B cell (primary cell): ENCODE measurements around the gene TAF11. TPM values are rescaled to one million over a fixed set of nuclear protein-coding genes. Genes with fewer than 3 reads are reported as not detected.

Experiments used
- ATAC-seq: fragments of 200-7000 bp; cut with Tn5 transposase; one replicate; pipeline ENCODE4 v1.10.0; 2021; ENCODE audit warnings: low read depth, mild to moderate bottlenecking, moderate number of reproducible peaks, moderate library complexity
- CTCF ChIA-PET: fragments of 350-600 bp; sonication (Branson Sonifier 250); formaldehyde crosslinking; loops from one replicate; lab custom pipeline; 2021; ENCODE audit warnings: antibody characterized with exemption, inconsistent platforms; lab: Charles Lee
- POLR2A ChIA-PET: fragments of 350-600 bp; sonication (Branson Sonifier 250); formaldehyde crosslinking; loops from one replicate; lab custom pipeline; 2021; ENCODE audit warnings: antibody characterized with exemption; lab: Charles Lee
- DNase-seq: peaks from one replicate; pipeline ENCODE4 v3.0.0; 2013
- H2AFZ ChIP-seq: 2 replicates; pipeline ENCODE4 v1.6.1; 2012; ENCODE audit warnings: mild to moderate bottlenecking, low read depth, low read length; ENCODE audit not compliant: insufficient read depth, poor library complexity, severe bottlenecking
- H3K27ac ChIP-seq, 2 donors: 1 replicate in 1 of 2; 2 replicates in 1 of 2; pipeline ENCODE4 v1.5.1; 2012 to 2013; ENCODE audit warnings: low read length in 2 of 2, mild to moderate bottlenecking in 2 of 2, moderate library complexity in 1 of 2
- H3K27me3 ChIP-seq, 4 experiments: fragments of 200-600 bp in 1 of 4; sonication (generic) in 1 of 4; replicated peaks in 1 of 4; 1 replicate in 2 of 4; 2 replicates in 2 of 4; pipeline versions ENCODE4 v1.6.1 to v1.7.0; 2013 to 2016; ENCODE audit warnings: low read length in 3 of 4, mild to moderate bottlenecking in 2 of 4, mixed read lengths in 1 of 4, moderate library complexity in 1 of 4; ENCODE audit not compliant: insufficient read depth in 4 of 4, control insufficient read depth in 3 of 4; ENCODE audit errors: control extremely low read depth in 1 of 4
- H3K36me3 ChIP-seq, 2 experiments: replicated peaks in 1 of 2; 1 replicate in 1 of 2; 2 replicates in 1 of 2; pipeline versions ENCODE4 v1.6.1 to v1.7.1; 2013; ENCODE audit warnings: low read length in 1 of 2; ENCODE audit not compliant: insufficient read depth in 2 of 2, control insufficient read depth in 1 of 2; ENCODE audit errors: control extremely low read depth in 1 of 2, extremely low read depth in 1 of 2
- H3K4me1 ChIP-seq, 2 donors: fragments of 200-600 bp in 1 of 2; sonication (generic) in 1 of 2; 1 replicate in 1 of 2; 2 replicates in 1 of 2; pipeline versions ENCODE4 v1.5.1 to v1.6.1; 2013 to 2017; ENCODE audit warnings: low read length in 2 of 2; ENCODE audit not compliant: control insufficient read depth in 2 of 2, insufficient read depth in 2 of 2
- H3K4me2 ChIP-seq: replicated peaks from 2 replicates; pipeline ENCODE3; 2012; ENCODE audit warnings: mild to moderate bottlenecking, low read depth, low read length; ENCODE audit not compliant: poor library complexity, severe bottlenecking
- H3K4me3 ChIP-seq, 5 experiments: fragments of 200-600 bp in 1 of 5; sonication (generic) in 1 of 5; 1 replicate in 3 of 5; 2 replicates in 2 of 5; pipeline versions ENCODE4 v1.5.1 to v1.7.0; 2011 to 2016; ENCODE audit warnings: low read length in 4 of 5, mild to moderate bottlenecking in 4 of 5, low read depth in 2 of 5, control low read depth in 1 of 5, moderate library complexity in 1 of 5; ENCODE audit not compliant: insufficient read depth in 1 of 5; ENCODE audit errors: control extremely low read depth in 1 of 5, extremely low read depth in 1 of 5
- H3K79me2 ChIP-seq: fragments of 200-600 bp; sonication (generic); one replicate; pipeline ENCODE4 v1.6.0; 2016; ENCODE audit warnings: low read length; ENCODE audit not compliant: control insufficient read depth, insufficient read depth
- H3K9ac ChIP-seq: fragments of 200-600 bp; sonication (generic); 2 replicates; pipeline ENCODE4 v1.6.1; 2017; ENCODE audit warnings: mild to moderate bottlenecking, low read length, moderate library complexity
- H3K9me3 ChIP-seq, 3 donors: one replicate each; pipeline versions ENCODE4 v1.6.1 to v1.7.1; 2013; ENCODE audit warnings: low read length in 2 of 3; ENCODE audit not compliant: control insufficient read depth in 2 of 3, insufficient read depth in 1 of 3; ENCODE audit errors: control extremely low read depth in 1 of 3
- H4K20me1 ChIP-seq: 2 replicates; pipeline ENCODE4 v1.6.0; 2012; ENCODE audit warnings: mild to moderate bottlenecking, low read length; ENCODE audit not compliant: insufficient read depth, control insufficient read depth, poor library complexity, severe bottlenecking
- H3K27ac Mint-ChIP-seq: one replicate; pipeline ENCODE4 v1.8.0; 2021; ENCODE audit warnings: mixed read lengths
- H3K27me3 Mint-ChIP-seq: one replicate; pipeline ENCODE4 v1.8.0; 2021; ENCODE audit warnings: mixed read lengths
- H3K4me1 Mint-ChIP-seq: one replicate; pipeline ENCODE4 v1.8.0; 2021; ENCODE audit warnings: mixed read lengths
- H3K4me3 Mint-ChIP-seq: one replicate; pipeline ENCODE4 v1.8.0; 2021; ENCODE audit warnings: mixed read lengths
- H3K9me3 Mint-ChIP-seq: one replicate; pipeline ENCODE4 v1.8.0; 2022; ENCODE audit warnings: mixed read lengths; ENCODE audit not compliant: insufficient read depth
- CTCF ChIP-seq: fragments of 200-600 bp; IDR thresholded peaks from one replicate; pipeline ENCODE4 v1.8.0; 2022; ENCODE audit warnings: antibody characterized with exemption, mild to moderate bottlenecking
- EZH2 ChIP-seq: IDR thresholded peaks from 2 replicates; pipeline ENCODE4 v1.6.1; 2012; ENCODE audit warnings: borderline replicate concordance, low read depth, mild to moderate bottlenecking, moderate library complexity, low read length; ENCODE audit not compliant: insufficient read depth, poor library complexity, severe bottlenecking
- WGBS: methylation state at CpG from one replicate; pipeline ENCODE4 v1.1.5; 2013; ENCODE audit warnings: missing lambda C conversion rate; ENCODE audit not compliant: insufficient coverage; 5-methylcytosine and 5-hydroxymethylcytosine counted together
- intact Hi-C: fragments of 100-400 bp; cut with micrococcal nuclease; formaldehyde crosslinking; loops from one replicate; pipeline ENCODE4 v1.10.0; 2022
- polyA plus RNA-seq: library from polyadenylated mRNA; depleted of rRNA; stranded (reverse); fragments of >200 nt; gene quantifications from 2 replicates; pipeline ENCODE4 v1.2.3, GENCODE V29; 2012
- total RNA-seq, 2 donors: library from RNA; stranded (reverse); fragments of 120-200 nt in 1 of 2; gene quantifications; 1 replicate in 1 of 2; 2 replicates in 1 of 2; pipeline versions ENCODE4 v1.2.3 to v1.2.4, GENCODE V29; 2013 to 2022

TAF11 gene
- total and polyA plus RNA-seq, 2 donors (not counting 1 experiment from before 2014, with no cell fraction given), result 27.3 to 28.5 TPM

GRCh38 chr6:34872332-34872731 lies 15.5 kb downstream of the TAF11 start:
- Mint-ChIP-seq H3K4me1 (no peaks in the 10 kb centered on the region), H3K27ac (no peak overlapping the region), H3K4me3 (no peak overlapping the region), H3K27me3 (no peaks in the 10 kb centered on the region), H3K9me3 (no peaks in the 10 kb centered on the region)
- CTCF ChIA-PET, result no interaction called here
- H3K27ac ChIP-seq, result no peak overlapping the region
- DNase-seq (no peak), ATAC-seq (no peak)
- H3K4me3 ChIP-seq, result no peak overlapping the region
- H3K27me3 ChIP-seq, result no peaks in the 10 kb centered on the region
- WGBS, result 100% methylated on average over 1 of the region's 1 CpG
- no peak overlapping the region for H2AFZ ChIP-seq
- H3K79me2 ChIP-seq, result no peaks in the 10 kb centered on the region
- no peaks in the 10 kb centered on the region for H3K4me1 ChIP-seq
- intact Hi-C loops, result no loop called here
- TF ChIP-seq CTCF, result no peak
- no peak for TF ChIP-seq EZH2
- peaks cover 9 to 60% of the 10 kb centered on the region in 2 experiments for H3K36me3 ChIP-seq
- no peaks in the 10 kb centered on the region for H3K9me3 ChIP-seq
- H3K4me2 ChIP-seq, result no peak overlapping the region
- H4K20me1 ChIP-seq, result no peaks in the 10 kb centered on the region
- H3K9ac ChIP-seq, result no peak overlapping the region
- POLR2A ChIA-PET, result interaction anchor here (0.5 kb wide), 1 partner anchor 203 kb away, joined by 6 read pairs; no protein-coding TSS in a partner anchor

GRCh38 chr6:34871853-34872252 lies 16.0 kb downstream of the TAF11 start:
- WGBS, result 96% methylated on average over 3 of the region's 4 CpGs
- no peak for TF ChIP-seq EZH2
- no peak for TF ChIP-seq CTCF
- peaks cover 9 to 56% of the 10 kb centered on the region in 2 experiments for H3K36me3 ChIP-seq
- no peak overlapping the region for H3K27ac Mint-ChIP-seq
- no peaks in the 10 kb centered on the region for H3K27me3 Mint-ChIP-seq
- H3K4me3 Mint-ChIP-seq, result no peak overlapping the region
- H3K9me3 Mint-ChIP-seq, result no peaks in the 10 kb centered on the region
- ChIA-PET POLR2A (no interaction called here), CTCF (no interaction called here)
- intact Hi-C loops, result no loop called here
- no peaks in the 10 kb centered on the region for H3K79me2 ChIP-seq
- no peaks in the 10 kb centered on the region for H3K9me3 ChIP-seq
- H3K4me2 ChIP-seq, result no peak overlapping the region
- no peaks in the 10 kb centered on the region for H4K20me1 ChIP-seq
- H2AFZ ChIP-seq, result no peak overlapping the region
- no peaks in the 10 kb centered on the region for H3K4me1 ChIP-seq
- no peak overlapping the region for H3K27ac ChIP-seq
- H3K4me1 Mint-ChIP-seq, result no peaks in the 10 kb centered on the region
- ATAC-seq, result no peak
- H3K9ac ChIP-seq, result no peak overlapping the region
- H3K27me3 ChIP-seq, result no peaks in the 10 kb centered on the region
- DNase-seq, result no peak
- H3K4me3 ChIP-seq, result no peak overlapping the region
